Glutamatergic neuron (in vitro differentiated cells): ENCODE results near the gene CIAO1. TPM values are rescaled to one million over a fixed set of nuclear protein-coding genes. Genes with fewer than 3 reads are reported as not detected.

Source experiments
- DNase-seq: peaks from one replicate; pipeline ENCODE4 v3.0.0; 2022
- H3K27ac Mint-ChIP-seq: one replicate; pipeline ENCODE4 v1.8.0; 2020; ENCODE audit warnings: mild to moderate bottlenecking, mixed read lengths, inconsistent platforms; ENCODE audit not compliant: unreplicated experiment
- H3K27me3 Mint-ChIP-seq: one replicate; pipeline ENCODE4 v1.8.0; 2020; ENCODE audit warnings: mild to moderate bottlenecking, moderate library complexity, mixed read lengths, inconsistent platforms; ENCODE audit not compliant: unreplicated experiment
- H3K36me3 Mint-ChIP-seq: one replicate; pipeline ENCODE4 v1.8.0; 2020; ENCODE audit warnings: mild to moderate bottlenecking, mixed read lengths, inconsistent platforms; ENCODE audit not compliant: unreplicated experiment
- H3K4me1 Mint-ChIP-seq: one replicate; pipeline ENCODE4 v1.8.0; 2020; ENCODE audit warnings: mild to moderate bottlenecking, low read depth, mixed read lengths, inconsistent platforms; ENCODE audit not compliant: unreplicated experiment
- H3K4me3 Mint-ChIP-seq: one replicate; pipeline ENCODE4 v1.8.0; 2020; ENCODE audit warnings: mild to moderate bottlenecking, mixed read lengths, inconsistent platforms; ENCODE audit not compliant: unreplicated experiment
- H3K9me3 Mint-ChIP-seq: one replicate; pipeline ENCODE4 v1.8.0; 2020; ENCODE audit warnings: mild to moderate bottlenecking, moderate library complexity, mixed read lengths, inconsistent platforms; ENCODE audit not compliant: unreplicated experiment
- CTCF ChIP-seq: fragments of 200-600 bp; sonication (generic); IDR thresholded peaks from one replicate; pipeline ENCODE4 v1.5.0; 2021; ENCODE audit not compliant: partially characterized antibody, unreplicated experiment
- total RNA-seq: library from RNA; stranded (reverse); fragmentation: NEBNext Ultra II Directional; extraction: Animal tissue kit (Norgen Biotek cat#: 25700); gene quantifications from one replicate; pipeline ENCODE4 v1.2.1, GENCODE V29; 2021; ENCODE audit not compliant: unreplicated experiment

CIAO1 gene
- total RNA-seq, 1 donor from 2014 or later, result 68.1 TPM

- H3K36me3 Mint-ChIP-seq, result no peaks in the 10 kb centered on the region
- peak; percentile 58 for DNase-seq
- H3K9me3 Mint-ChIP-seq, result peaks cover 2% of the 10 kb centered on the region
- peak overlapping the region; percentile 92 for H3K4me3 Mint-ChIP-seq
- H3K27me3 Mint-ChIP-seq, result peaks cover 23% of the 10 kb centered on the region
- TF ChIP-seq CTCF, result no peak
- no peaks in the 10 kb centered on the region for H3K4me1 Mint-ChIP-seq
- peak overlapping the region; percentile 38 for H3K27ac Mint-ChIP-seq
Measured at GRCh38 chr2:96320728-96321622, 55.0 kb downstream of the CIAO1 start.

Other genes starting within 250 kb of the CIAO1 start
- gene GPAT2, start 231.3 kb upstream of the CIAO1 start, total RNA-seq, result 0.47 TPM
- 0.91 TPM for gene ADRA2B, start 149.7 kb upstream of the CIAO1 start, total RNA-seq
- gene ASTL, start 127.7 kb upstream of the CIAO1 start, total RNA-seq, result not detected
- gene DUSP2, start 120.8 kb upstream of the CIAO1 start, total RNA-seq, result 0.34 TPM
- gene STARD7, start 57.4 kb upstream of the CIAO1 start, total RNA-seq, result 100 TPM
- 32.5 TPM for gene TMEM127, start 228 bp upstream of the CIAO1 start, total RNA-seq
- gene SNRNP200, start 39.3 kb downstream of the CIAO1 start, total RNA-seq, result 136 TPM
- 0.56 TPM for gene ITPRIPL1, start 59.1 kb downstream of the CIAO1 start, total RNA-seq
- gene NCAPH, start 69.5 kb downstream of the CIAO1 start, total RNA-seq, result 6.6 TPM
- gene NEURL3, start 239.1 kb downstream of the CIAO1 start, total RNA-seq, result not detected